NCI-H2081 treated with DMSO at 0.1 percent for 48 hours (cell line): Measurements from ENCODE around the gene KLK13.

Source experiments
- DNase-seq: peaks from one replicate; lab custom pipeline; 2025; lab: John Stamatoyannopoulos, UW

KLK13 gene

GRCh38 chr19:51019544-51019925 is 45.4 kb downstream of the KLK13 start, which contains the start of gene KLK10:
TSS of gene KLK10 (minus strand) at chr19:51019709. CDS start at chr19:51019130, 579 bp downstream.
- no peak for DNase-seq

- no peak for DNase-seq
Observed at GRCh38 chr19:51018745-51019543, 45.9 kb downstream of the KLK13 start.

GRCh38 chr19:51016798-51017683 is 47.9 kb downstream of the KLK13 start:
- no peak for DNase-seq

- no peak for DNase-seq
Observed at GRCh38 chr19:51015691-51016267, 49.1 kb downstream of the KLK13 start.

GRCh38 chr19:51014242-51014641 is 50.6 kb downstream of the KLK13 start:
- DNase-seq, result no peak

GRCh38 chr19:51012661-51013190 is 52.2 kb downstream of the KLK13 start:
- DNase-seq, result no peak

GRCh38 chr19:51010066-51010795 is 54.7 kb downstream of the KLK13 start:
- no peak for DNase-seq

GRCh38 chr19:51009061-51009891 is 55.6 kb downstream of the KLK13 start:
- DNase-seq, result no peak

- no peak for DNase-seq
Observed at GRCh38 chr19:51007488-51007887, 57.4 kb downstream of the KLK13 start.

GRCh38 chr19:51006406-51006805 is 58.5 kb downstream of the KLK13 start:
- no peak for DNase-seq
